ENCODE results near the gene ZNF738. TPM values are rescaled to one million over a fixed set of nuclear protein-coding genes. Genes with fewer than 3 reads are reported as not detected.

The ZNF738 gene
- total RNA-seq, 1 donor from 2014 or later = 11.8 TPM

GRCh38 chr19:21362291-21362690, 3.5 kb downstream of the ZNF738 start:
- Mint-ChIP-seq H3K27ac (no peak overlapping the region), H3K4me3 (no peak overlapping the region)
- intact Hi-C loops (cut with micrococcal nuclease) = no loop called here

GRCh38 chr19:21383980-21384582, 25.3 kb downstream of the ZNF738 start:
- Mint-ChIP-seq H3K27ac (no peak overlapping the region), H3K36me3 (ENCODE audit: low read depth) (peaks cover 39% of the 10 kb centered on the region), H3K9me3 (peaks cover 32% of the 10 kb centered on the region), H3K4me3 (no peak overlapping the region), H3K27me3 (no peaks in the 10 kb centered on the region), H3K4me1 (no peaks in the 10 kb centered on the region)
- DNase-seq = no peak
- intact Hi-C loops (cut with micrococcal nuclease) = no loop called here

More at GRCh38 chr19:21362291-21362690, 3.5 kb downstream of the ZNF738 start:
- H3K36me3 Mint-ChIP-seq (ENCODE audit: low read depth) = peaks cover 63% of the 10 kb centered on the region
- no peaks in the 10 kb centered on the region for H3K27me3 Mint-ChIP-seq
- DNase-seq = no peak
- peaks cover 10% of the 10 kb centered on the region for H3K9me3 Mint-ChIP-seq
- peaks cover 12% of the 10 kb centered on the region for H3K4me1 Mint-ChIP-seq

GRCh38 chr19:21396121-21396520, 37.3 kb downstream of the ZNF738 start:
- H3K9me3 Mint-ChIP-seq = peaks cover 23% of the 10 kb centered on the region
- H3K27ac Mint-ChIP-seq = no peak overlapping the region
- intact Hi-C loops (cut with micrococcal nuclease) = loop anchor here (1.0 to 2.0 kb wide), 3 partner anchors 37 to 831 kb away; partner anchors contain the start of genes ZNF708, ZNF737 and ZNF738
- H3K36me3 Mint-ChIP-seq (ENCODE audit: low read depth) = peaks cover 32% of the 10 kb centered on the region
- peaks cover 8% of the 10 kb centered on the region for H3K4me1 Mint-ChIP-seq
- no peak overlapping the region for H3K4me3 Mint-ChIP-seq
- H3K27me3 Mint-ChIP-seq = no peaks in the 10 kb centered on the region
- no peak for DNase-seq

- peaks cover 8% of the 10 kb centered on the region for H3K4me1 Mint-ChIP-seq
- no peaks in the 10 kb centered on the region for H3K27me3 Mint-ChIP-seq
- intact Hi-C loops (cut with micrococcal nuclease) = loop anchor here (1.0 to 2.0 kb wide), 4 partner anchors 38 to 832 kb away; partner anchors contain the start of genes ZNF429, ZNF708, ZNF737 and ZNF738
- peaks cover 18% of the 10 kb centered on the region for H3K9me3 Mint-ChIP-seq
- H3K27ac Mint-ChIP-seq = peak within 1 kb of the TSS; percentile 85
- H3K4me3 Mint-ChIP-seq = peak within 1 kb of the TSS; percentile 93
- peaks cover 36% of the 10 kb centered on the region for H3K36me3 Mint-ChIP-seq (ENCODE audit: low read depth)
- DNase-seq = peak; percentile 96
Observed at GRCh38 chr19:21396893-21397572, 38.2 kb downstream of the ZNF738 start, which contains the start of gene ZNF493. Gene ZNF493, plus strand, starts transcription at chr19:21397133. Its CDS starts 105 bp downstream, at chr19:21397238.

GRCh38 chr19:21398851-21399250, 40.1 kb downstream of the ZNF738 start:
- Mint-ChIP-seq H3K27ac (no peak overlapping the region), H3K9me3 (peaks cover 13% of the 10 kb centered on the region), H3K36me3 (ENCODE audit: low read depth) (peaks cover 54% of the 10 kb centered on the region), H3K27me3 (no peaks in the 10 kb centered on the region), H3K4me1 (peaks cover 8% of the 10 kb centered on the region), H3K4me3 (no peak overlapping the region)
- intact Hi-C loops (cut with micrococcal nuclease) = no loop called here
- no peak for DNase-seq

GRCh38 chr19:21402303-21402985, 43.6 kb downstream of the ZNF738 start:
- H3K4me3 Mint-ChIP-seq = no peak overlapping the region
- no peak for DNase-seq
- no peaks in the 10 kb centered on the region for H3K27me3 Mint-ChIP-seq
- H3K36me3 Mint-ChIP-seq (ENCODE audit: low read depth) = peaks cover 71% of the 10 kb centered on the region
- H3K9me3 Mint-ChIP-seq = peaks cover 12% of the 10 kb centered on the region
- H3K4me1 Mint-ChIP-seq = peaks cover 5% of the 10 kb centered on the region
- no peak overlapping the region for H3K27ac Mint-ChIP-seq
- intact Hi-C loops (cut with micrococcal nuclease) = no loop called here

GRCh38 chr19:21410166-21410565, 51.4 kb downstream of the ZNF738 start:
- Mint-ChIP-seq H3K27me3 (no peaks in the 10 kb centered on the region), H3K4me3 (no peak overlapping the region), H3K4me1 (no peaks in the 10 kb centered on the region), H3K27ac (no peak overlapping the region), H3K9me3 (peaks cover 19% of the 10 kb centered on the region), H3K36me3 (ENCODE audit: low read depth) (peaks cover 75% of the 10 kb centered on the region)
- intact Hi-C loops (cut with micrococcal nuclease) = no loop called here
- DNase-seq = no peak

- DNase-seq = no peak
- no peak overlapping the region for H3K4me3 Mint-ChIP-seq
- no peaks in the 10 kb centered on the region for H3K27me3 Mint-ChIP-seq
- intact Hi-C loops (cut with micrococcal nuclease) = no loop called here
- H3K9me3 Mint-ChIP-seq = peaks cover 20% of the 10 kb centered on the region
- H3K36me3 Mint-ChIP-seq (ENCODE audit: low read depth) = peaks cover 43% of the 10 kb centered on the region
- no peak overlapping the region for H3K27ac Mint-ChIP-seq
- no peaks in the 10 kb centered on the region for H3K4me1 Mint-ChIP-seq
Observed at GRCh38 chr19:21422244-21422643, 63.4 kb downstream of the ZNF738 start.

GRCh38 chr19:21423057-21424041, 64.5 kb downstream of the ZNF738 start:
- no peak overlapping the region for H3K27ac Mint-ChIP-seq
- H3K4me3 Mint-ChIP-seq = no peak overlapping the region
- intact Hi-C loops (cut with micrococcal nuclease) = no loop called here
- peaks cover 32% of the 10 kb centered on the region for H3K36me3 Mint-ChIP-seq (ENCODE audit: low read depth)
- peaks cover 15% of the 10 kb centered on the region for H3K9me3 Mint-ChIP-seq
- no peaks in the 10 kb centered on the region for H3K27me3 Mint-ChIP-seq
- no peak for DNase-seq
- no peaks in the 10 kb centered on the region for H3K4me1 Mint-ChIP-seq

Other genes with a start within 250 kb of the ZNF738 start
- 14.2 and 14.8 TPM in 2 replicates for gene ZNF431, start 217.0 kb upstream of the ZNF738 start, total RNA-seq
- gene ZNF708, start 29.6 kb upstream of the ZNF738 start, total RNA-seq = 10.1 TPM in 2 replicates
- gene ZNF493, start 38.1 kb downstream of the ZNF738 start, total RNA-seq = 12.2 and 12.5 TPM in 2 replicates
- gene ZNF429, start 146.6 kb downstream of the ZNF738 start, total RNA-seq = 3.0 and 3.3 TPM in 2 replicates